Peyer's patch (tissue), 4 donors: Measurements from ENCODE around the gene LZTS2. TPM values are rescaled to one million over a fixed set of nuclear protein-coding genes. Genes with fewer than 3 reads are reported as not detected.
A peak's percentile ranks its signal among the peaks of the same experiment; 100 is the strongest.

ENCODE experiments used
- DNase-seq, 3 donors: peaks; one replicate each; pipeline ENCODE4 v3.0.0-alpha.2; 2017 to 2019
- H3K27ac ChIP-seq, 4 donors: fragments of 200-600 bp; sonication (generic); one replicate each; pipeline ENCODE4 v1.5.1; 2016 to 2019
- H3K27me3 ChIP-seq, 2 donors: fragments of 200-600 bp; sonication (generic); one replicate each; pipeline ENCODE4 v1.5.1; 2019
- H3K36me3 ChIP-seq, 3 donors: fragments of 200-600 bp; sonication (generic); one replicate each; pipeline ENCODE4 v1.5.1; 2016 to 2019
- H3K4me1 ChIP-seq, 4 donors: fragments of 200-600 bp; sonication (generic); one replicate each; pipeline ENCODE4 v1.5.1; 2016 to 2019
- H3K4me3 ChIP-seq, 4 donors: fragments of 200-600 bp; sonication (generic); 1 replicate in 3 of 4; 2 replicates in 1 of 4; pipeline ENCODE4 v1.5.1; 2016 to 2019; ENCODE audit warnings: mild to moderate bottlenecking in 1 of 4
- H3K9me3 ChIP-seq, 4 donors: fragments of 200-600 bp; sonication (generic); one replicate each; pipeline ENCODE4 v1.5.1; 2016 to 2019; ENCODE audit warnings: mild to moderate bottlenecking in 1 of 4
- CTCF ChIP-seq, 6 experiments: fragments of 450-650 bp in 4 of 6; fragments of 200-600 bp in 2 of 6; sonication (generic) in 1 of 6; IDR thresholded peaks; one replicate each; pipeline ENCODE4 v1.5.1; 2017 to 2019; ENCODE audit warnings: antibody characterized with exemption in 6 of 6, mild to moderate bottlenecking in 3 of 6, moderate library complexity in 1 of 6
- POLR2A ChIP-seq, 2 donors: fragments of 450-650 bp; IDR thresholded peaks; one replicate each; pipeline ENCODE4 v1.5.1; 2017; ENCODE audit warnings: antibody characterized with exemption in 2 of 2, mild to moderate bottlenecking in 2 of 2, moderate library complexity in 2 of 2
- total RNA-seq, 4 donors: library from RNA; depleted of rRNA; stranded (reverse); fragments of >200 nt; gene quantifications; one replicate each; pipeline ENCODE4 v1.1.0, GENCODE V29; 2016

The LZTS2 gene
- total RNA-seq, 4 donors from 2014 or later, result 28.0 to 57.4 (median 47.1) TPM

- H3K4me1 ChIP-seq, result peaks cover 0 to 24% (median 3%) of the 10 kb centered on the region in 4 donors
- peaks cover 0 to 52% (median 0%) of the 10 kb centered on the region in 3 donors for H3K36me3 ChIP-seq
- TF ChIP-seq CTCF (IDR thresholded peaks at IDR 0.05) (no peak), POLR2A (IDR thresholded peaks at IDR 0.05) (no peak)
- DNase-seq, result no peak
- no peaks in the 10 kb centered on the region for H3K9me3 ChIP-seq
- H3K4me3 ChIP-seq, result no peak overlapping the region
- H3K27me3 ChIP-seq, result no peaks in the 10 kb centered on the region
- no peak overlapping the region for H3K27ac ChIP-seq
These were observed 40.5 kb downstream of the LZTS2 start for GRCh38 chr10:101040061-101040460.

- TF ChIP-seq CTCF (IDR thresholded peaks at IDR 0.05) (no peak), POLR2A (IDR thresholded peaks at IDR 0.05) (no peak)
- no peak for DNase-seq
- H3K27ac ChIP-seq, result peak overlapping the region in 1 of 4 donors; percentile 55
- H3K36me3 ChIP-seq, result peaks cover 0 to 44% (median 0%) of the 10 kb centered on the region in 3 donors
- no peaks in the 10 kb centered on the region for H3K27me3 ChIP-seq
- H3K4me1 ChIP-seq, result peaks cover 0 to 17% (median 3%) of the 10 kb centered on the region in 4 donors
- H3K4me3 ChIP-seq, result no peak overlapping the region
- no peaks in the 10 kb centered on the region for H3K9me3 ChIP-seq
These were observed 41.2 kb downstream of the LZTS2 start for GRCh38 chr10:101040851-101041250.

- Histone ChIP-seq H3K36me3 (peaks cover 0 to 40% (median 0%) of the 10 kb centered on the region in 3 donors), H3K27ac (peak overlapping the region in 2 of 4 donors; percentile 88 to 90), H3K4me3 (no peak overlapping the region), H3K9me3 (no peaks in the 10 kb centered on the region), H3K27me3 (no peaks in the 10 kb centered on the region), H3K4me1 (peaks cover 0 to 17% (median 3%) of the 10 kb centered on the region in 4 donors)
- DNase-seq, result peak; percentile 76 to 93 (median 81)
- peak; percentile 77 to 90 (median 86) for TF ChIP-seq CTCF (IDR thresholded peaks at IDR 0.05)
- no peak for TF ChIP-seq POLR2A (IDR thresholded peaks at IDR 0.05)
These were observed 41.7 kb downstream of the LZTS2 start for GRCh38 chr10:101041252-101041761.

GRCh38 chr10:101042118-101042517 is 42.5 kb downstream of the LZTS2 start:
- peak overlapping the region; percentile 68 to 90 (median 84) for H3K27ac ChIP-seq
- peaks cover 0 to 17% (median 3%) of the 10 kb centered on the region in 4 donors for H3K4me1 ChIP-seq
- no peaks in the 10 kb centered on the region for H3K9me3 ChIP-seq
- no peak for TF ChIP-seq CTCF (IDR thresholded peaks at IDR 0.05)
- no peak for TF ChIP-seq POLR2A (IDR thresholded peaks at IDR 0.05)
- peaks cover 0 to 32% (median 0%) of the 10 kb centered on the region in 3 donors for H3K36me3 ChIP-seq
- no peak for DNase-seq
- no peaks in the 10 kb centered on the region for H3K27me3 ChIP-seq
- peak overlapping the region; percentile 35 to 56 (median 46) for H3K4me3 ChIP-seq

- peaks cover 0 to 17% (median 3%) of the 10 kb centered on the region in 4 donors for H3K4me1 ChIP-seq
- H3K4me3 ChIP-seq, result peak overlapping the region; percentile 35 to 56 (median 46)
- DNase-seq, result peak; percentile 96 to 99 (median 99)
- H3K9me3 ChIP-seq, result no peaks in the 10 kb centered on the region
- H3K27me3 ChIP-seq, result no peaks in the 10 kb centered on the region
- peak in 2 of 6 experiments; percentile 0 to 15 for TF ChIP-seq CTCF (IDR thresholded peaks at IDR 0.05)
- TF ChIP-seq POLR2A (IDR thresholded peaks at IDR 0.05), result peak; percentile 54 to 80
- H3K27ac ChIP-seq, result peak overlapping the region; percentile 68 to 90 (median 84)
- peaks cover 0 to 25% (median 0%) of the 10 kb centered on the region in 3 donors for H3K36me3 ChIP-seq
These were observed 43.2 kb downstream of the LZTS2 start for GRCh38 chr10:101042667-101043362.
